HTR-8/SVneo (cell line): ENCODE results near the gene LRRC23.
"Not testable (repeated sequence)": the region's sequence is repeated elsewhere in the genome, so short reads cannot be mapped to it uniquely, and the experiment has no call there.

Experiments used
- DNase-seq: peaks from one replicate; pipeline ENCODE4 v3.0.0; 2011; ENCODE audit warnings: low spot score, mixed read lengths; ENCODE audit not compliant: insufficient read length
- FAIRE-seq: peaks from 2 replicates; lab custom pipeline; 2011; peaks lifted over from hg19 to GRCh38; lab: Jason Lieb, UNC

LRRC23 gene

DNA sequence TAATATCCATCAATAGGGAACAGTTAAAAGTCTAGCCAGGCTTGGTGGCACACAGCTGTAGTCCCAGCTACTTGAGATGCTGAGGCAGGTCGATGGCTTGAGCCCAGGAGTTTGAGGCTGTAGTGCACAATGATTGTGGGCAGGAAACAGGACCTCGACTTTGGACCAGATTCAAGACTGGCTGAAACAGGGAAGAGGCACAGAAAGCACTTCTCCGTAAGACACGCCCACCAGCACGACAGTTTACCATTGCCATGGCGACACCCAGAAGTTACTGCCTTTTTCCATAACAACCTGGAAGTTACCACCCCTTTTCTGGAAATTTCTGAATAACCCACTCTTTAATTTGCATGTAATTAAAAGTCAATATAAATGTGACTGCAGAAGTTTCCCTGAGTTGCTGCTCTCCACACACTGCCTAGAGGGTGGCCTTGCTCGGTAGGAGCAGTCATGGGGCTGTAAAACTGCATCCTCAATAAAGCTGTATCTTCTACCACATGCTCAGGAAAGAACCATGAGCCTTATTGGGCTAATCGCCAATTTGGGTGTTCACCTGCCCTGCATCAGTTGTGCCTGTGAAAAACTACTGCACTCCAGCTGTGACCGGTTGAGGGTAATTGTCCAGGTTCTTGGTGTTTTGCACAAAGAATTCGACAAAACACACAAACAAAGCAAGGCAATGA lies 4.6 kb upstream of the LRRC23 start:
- no peak for FAIRE-seq
- DNase-seq, result no peak

DNA sequence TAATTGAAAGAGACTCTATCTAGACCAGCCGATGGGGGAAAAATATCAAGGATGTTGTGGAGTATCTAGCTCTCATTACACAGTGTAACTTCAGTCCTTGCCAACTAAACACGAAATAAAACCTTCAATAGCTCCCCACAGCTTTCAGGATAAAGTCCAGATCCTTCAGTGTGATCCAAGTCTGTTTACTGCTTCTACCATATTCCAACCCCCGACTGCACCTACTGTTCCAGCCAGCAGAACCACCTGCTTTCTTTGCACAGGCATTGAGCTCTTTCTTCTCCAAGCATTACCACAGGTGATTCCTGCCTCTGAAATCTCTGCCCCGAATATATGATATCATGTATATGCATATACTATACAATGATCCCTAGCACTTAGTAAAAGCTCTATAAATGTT lies 2.2 kb upstream of the LRRC23 start:
- FAIRE-seq (no peak), DNase-seq (no peak)

DNA sequence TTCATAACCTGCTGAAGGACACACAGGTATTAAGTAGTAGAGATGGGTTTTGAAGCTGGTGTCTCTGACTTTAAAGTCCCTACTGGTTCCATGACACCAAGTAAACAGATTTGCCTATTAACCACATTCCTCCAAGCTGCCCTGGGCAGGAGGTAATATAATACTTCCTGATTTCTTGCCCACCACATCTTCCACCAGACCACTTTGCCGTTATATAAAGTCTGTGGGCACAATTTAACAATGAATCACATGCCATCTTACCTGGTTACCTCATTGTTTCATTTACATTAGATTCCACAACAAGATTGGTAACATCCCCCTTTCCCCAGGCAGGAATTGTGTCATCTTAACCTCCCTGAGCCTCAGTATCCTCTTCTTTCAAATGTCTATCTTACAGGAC lies 900 bp upstream of the LRRC23 start:
- DNase-seq, result no peak
- FAIRE-seq, result peak; percentile 74

DNA sequence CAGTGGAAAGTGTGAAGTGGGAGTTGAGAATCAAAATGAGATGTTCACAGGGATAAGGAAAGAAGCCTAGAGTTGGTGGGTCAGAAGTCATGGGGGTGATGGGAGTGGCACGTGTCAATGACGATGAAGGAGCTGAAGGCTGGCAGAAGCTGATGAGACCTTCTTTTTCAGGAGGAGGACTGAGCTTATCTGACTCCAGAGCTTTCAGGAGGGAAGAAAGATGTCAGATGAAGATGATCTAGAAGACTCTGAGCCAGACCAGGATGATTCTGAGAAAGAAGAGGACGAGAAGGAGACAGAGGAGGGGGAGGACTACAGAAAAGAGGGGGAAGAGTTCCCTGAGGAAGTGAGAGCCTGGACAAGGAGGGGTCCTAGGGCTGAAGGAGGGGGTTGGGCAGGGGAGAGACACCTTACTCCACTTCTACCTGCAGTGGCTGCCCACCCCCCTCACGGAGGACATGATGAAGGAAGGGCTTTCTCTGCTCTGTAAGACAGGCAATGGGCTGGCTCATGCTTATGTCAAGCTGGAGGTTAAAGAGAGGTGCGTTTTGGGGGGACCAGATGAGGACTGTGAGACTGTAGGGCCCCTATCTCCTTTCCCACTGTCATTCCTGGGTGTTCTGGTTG lies 905 bp downstream of the LRRC23 start:
- no peak for DNase-seq
- FAIRE-seq, result peak; percentile 73

DNA sequence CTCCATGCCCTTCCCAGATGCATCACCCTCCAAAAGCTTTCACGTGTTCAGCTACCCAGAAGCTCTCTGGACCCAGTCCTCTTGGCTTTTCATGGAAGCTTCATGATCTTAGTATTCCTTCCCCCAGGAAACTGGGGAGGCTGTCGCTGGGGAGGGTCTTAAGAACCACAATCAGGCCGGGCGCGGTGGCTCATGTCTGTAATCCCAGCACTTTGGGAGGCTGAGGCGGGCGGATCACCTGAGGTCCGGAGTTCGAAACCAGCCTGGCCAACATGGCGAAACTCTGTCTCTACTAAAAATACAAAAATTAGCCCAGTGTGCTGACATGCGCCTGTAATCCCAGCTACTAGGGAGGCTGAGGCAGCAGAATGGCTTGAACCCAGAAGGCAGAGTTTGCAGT lies 3.5 kb downstream of the LRRC23 start:
- not testable (repeated sequence) for DNase-seq, FAIRE-seq

DNA sequence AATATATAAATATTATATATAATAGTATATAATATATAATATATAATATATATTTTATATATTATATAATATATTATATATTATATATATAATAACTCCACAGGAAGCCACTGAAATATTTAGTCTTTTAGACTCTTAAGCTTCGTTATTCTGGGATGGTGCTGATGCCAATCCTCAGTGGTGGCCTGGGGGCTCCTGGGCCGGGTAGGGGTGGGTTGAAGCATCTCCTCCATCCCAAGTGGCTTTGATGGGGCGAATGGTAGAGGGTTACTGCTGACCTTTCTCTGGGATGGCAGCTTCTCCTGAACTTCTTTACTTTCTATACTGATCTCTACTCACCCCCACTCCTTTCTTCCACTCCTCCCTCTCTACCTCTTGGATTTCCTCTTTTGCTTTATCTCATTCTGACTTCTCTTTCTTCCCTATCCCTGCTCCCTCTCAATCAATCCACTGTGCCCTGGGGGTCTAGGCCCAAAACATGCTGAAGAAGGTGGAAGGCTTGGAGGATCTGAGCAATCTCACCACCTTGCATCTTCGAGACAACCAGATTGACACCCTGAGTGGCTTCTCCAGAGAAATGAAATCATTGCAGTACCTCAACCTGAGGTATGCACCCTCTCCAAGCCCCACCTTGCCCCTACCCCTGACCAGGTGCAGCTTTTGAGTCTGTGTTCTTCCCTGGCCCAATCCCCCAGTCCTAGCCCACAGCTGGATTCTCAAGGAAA lies 5.0 kb downstream of the LRRC23 start:
- FAIRE-seq (no peak), DNase-seq (no peak)

DNA sequence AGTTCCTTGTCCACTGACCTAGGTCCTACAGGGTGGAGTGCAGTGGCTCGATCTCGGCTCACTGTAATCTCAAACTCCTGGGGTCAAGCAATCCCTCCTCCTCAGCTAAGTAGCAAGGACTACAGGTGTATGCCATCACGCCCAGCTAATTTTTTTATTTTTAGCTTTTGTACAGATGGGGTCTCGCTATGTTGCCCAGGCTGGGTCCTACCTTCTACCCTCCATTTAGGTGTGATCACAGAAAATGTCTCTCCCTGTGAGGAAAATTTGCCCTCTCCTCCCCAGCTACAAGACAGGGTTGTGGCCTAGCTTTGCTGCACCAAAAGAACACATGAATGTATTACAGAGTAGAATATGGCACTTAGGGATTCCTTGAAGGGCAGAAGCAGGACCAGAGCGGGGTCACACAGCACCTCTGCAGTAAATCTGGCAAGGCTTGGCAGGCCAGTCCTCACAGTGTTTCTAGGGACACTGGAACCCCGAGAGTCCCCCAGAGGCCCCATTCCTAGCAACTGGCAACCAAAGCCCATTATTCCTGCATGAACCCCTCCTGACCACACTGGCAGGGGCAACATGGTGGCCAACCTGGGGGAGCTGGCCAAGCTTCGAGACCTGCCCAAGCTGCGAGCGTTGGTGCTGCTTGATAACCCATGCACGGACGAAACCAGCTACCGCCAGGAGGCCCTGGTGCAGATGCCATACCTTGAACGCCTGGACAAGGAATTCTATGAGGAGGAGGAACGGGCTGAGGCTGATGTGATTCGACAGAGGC lies 7.7 kb downstream of the LRRC23 start:
- FAIRE-seq, result no peak
- DNase-seq, result no peak

DNA sequence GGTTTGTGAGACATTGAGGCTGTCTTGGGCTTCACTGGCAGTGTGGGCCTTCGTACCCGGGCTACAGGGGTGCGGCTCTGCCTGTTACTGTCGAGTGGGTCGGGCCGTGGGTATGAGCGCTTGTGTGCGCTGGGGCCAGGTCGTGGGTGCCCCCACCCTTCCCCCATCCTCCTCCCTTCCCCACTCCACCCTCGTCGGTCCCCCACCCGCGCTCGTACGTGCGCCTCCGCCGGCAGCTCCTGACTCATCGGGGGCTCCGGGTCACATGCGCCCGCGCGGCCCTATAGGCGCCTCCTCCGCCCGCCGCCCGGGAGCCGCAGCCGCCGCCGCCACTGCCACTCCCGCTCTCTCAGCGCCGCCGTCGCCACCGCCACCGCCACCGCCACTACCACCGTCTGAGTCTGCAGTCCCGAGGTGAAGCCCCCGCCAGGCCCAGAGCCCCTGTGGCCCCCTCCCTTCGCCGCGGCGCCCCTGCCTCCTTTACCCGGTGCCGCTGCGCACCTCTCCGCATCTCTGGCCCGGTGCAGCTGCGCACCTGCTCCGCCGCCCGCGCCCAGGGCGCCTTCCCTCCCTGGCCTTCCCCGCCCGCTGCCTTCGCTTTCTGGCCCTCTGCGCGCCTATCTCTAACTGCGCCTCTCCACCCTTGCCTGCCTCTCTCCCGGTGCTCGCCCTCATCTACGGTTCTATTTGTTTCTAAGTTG lies 9.8 kb downstream of the LRRC23 start, which contains the start of gene ENO2:
TSS of gene ENO2 (plus strand) at position 335 of the 701 bp plus-strand sequence. CDS start 1,253 bp downstream, outside the sequence.
- DNase-seq, result peak; percentile 83
- FAIRE-seq, result peak; percentile 89

DNA sequence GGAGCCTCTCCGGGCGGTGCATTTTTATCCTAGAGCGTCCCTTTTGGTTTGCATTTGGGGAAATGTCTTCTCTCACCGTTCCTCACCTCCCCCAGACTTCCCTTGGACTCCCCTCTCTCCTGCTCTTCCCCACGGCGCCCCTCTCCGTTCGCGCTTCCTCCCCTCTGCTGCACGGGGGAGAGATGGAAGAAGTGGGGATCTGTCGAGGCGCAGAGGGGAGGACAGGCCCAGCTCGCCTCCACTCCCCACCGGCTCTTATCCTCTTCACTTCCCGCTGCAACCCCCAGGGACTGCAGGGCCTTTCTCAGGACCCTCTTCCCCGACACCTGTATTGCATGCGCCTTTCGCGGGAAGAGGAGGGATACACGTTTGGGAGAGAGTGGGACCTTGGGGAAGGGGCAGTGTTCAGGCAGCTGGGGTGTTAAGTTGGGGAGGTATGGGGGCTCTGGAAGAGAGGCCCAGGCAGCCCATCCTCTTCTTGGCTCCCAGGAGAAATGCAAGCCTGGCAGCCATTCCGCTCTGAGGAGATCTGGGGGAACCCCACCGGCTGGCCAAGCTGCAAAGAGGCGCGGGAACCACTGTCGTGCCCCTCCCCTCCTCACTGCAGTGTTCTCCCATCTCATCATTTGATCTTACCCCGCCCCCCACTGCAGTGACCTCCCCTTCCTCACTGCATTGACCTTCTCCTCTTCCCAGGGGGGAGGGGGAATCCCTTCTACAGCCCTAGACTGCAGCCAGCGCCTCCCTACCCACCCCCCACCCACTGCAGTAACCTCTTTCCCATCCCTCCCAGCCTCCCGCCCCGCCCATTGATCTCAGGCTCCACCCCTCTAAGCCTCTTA lies 10.5 kb downstream of the LRRC23 start:
- FAIRE-seq (peak; percentile 59), DNase-seq (no peak)

DNA sequence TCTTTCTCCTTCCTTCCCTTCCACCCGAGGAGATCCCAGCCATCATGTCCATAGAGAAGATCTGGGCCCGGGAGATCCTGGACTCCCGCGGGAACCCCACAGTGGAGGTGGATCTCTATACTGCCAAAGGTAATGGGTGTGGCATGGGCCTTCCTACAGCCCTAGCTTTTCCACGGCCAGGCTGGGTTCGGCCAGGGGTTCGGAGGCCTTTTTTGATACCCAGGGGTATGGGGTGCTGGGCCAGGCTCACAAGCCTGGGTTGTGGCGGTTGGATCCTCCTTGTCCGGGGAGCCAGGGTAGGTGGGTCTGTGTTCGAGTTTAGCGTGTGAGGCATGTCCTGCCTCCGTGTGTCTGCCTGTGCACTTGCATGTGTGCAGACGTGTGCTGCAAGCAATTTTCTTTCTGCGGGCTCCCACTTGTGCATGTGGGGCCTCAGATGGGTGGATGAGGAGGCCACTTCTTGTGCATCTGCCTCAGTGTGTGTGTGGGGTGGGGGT lies 11.2 kb downstream of the LRRC23 start:
- DNase-seq, result no peak
- FAIRE-seq, result no peak

DNA sequence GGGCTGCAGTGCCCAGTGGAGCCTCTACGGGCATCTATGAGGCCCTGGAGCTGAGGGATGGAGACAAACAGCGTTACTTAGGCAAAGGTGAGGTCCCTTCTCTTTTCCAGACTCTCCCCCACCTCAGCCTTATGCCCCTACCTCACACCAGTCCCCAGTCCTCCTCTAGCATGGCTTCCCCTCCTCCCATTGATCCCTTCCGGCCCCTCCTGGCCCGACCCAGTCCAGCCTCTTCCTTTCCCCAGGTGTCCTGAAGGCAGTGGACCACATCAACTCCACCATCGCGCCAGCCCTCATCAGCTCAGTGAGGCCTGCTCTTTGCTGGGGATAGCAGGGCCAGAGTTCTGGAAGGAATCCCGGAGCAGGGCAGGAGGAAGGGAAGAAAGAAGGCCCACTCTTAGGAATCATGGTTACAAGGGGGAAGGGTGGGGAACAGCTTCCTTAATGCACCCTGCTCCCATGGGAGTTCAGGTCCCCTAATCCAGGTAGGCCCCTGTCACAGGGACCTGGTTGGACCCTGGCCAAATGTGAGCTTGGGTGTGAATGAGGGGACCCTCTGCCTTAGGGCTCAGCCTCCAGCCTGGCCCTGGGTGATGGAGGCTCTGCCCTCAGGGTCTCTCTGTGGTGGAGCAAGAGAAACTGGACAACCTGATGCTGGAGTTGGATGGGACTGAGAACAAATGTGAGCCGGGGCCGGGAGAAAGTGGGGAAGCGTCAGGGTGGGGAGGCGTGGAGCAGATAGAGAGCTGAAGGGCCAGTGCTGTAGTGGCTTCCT lies 12.0 kb downstream of the LRRC23 start:
- FAIRE-seq, result no peak
- DNase-seq, result no peak

DNA sequence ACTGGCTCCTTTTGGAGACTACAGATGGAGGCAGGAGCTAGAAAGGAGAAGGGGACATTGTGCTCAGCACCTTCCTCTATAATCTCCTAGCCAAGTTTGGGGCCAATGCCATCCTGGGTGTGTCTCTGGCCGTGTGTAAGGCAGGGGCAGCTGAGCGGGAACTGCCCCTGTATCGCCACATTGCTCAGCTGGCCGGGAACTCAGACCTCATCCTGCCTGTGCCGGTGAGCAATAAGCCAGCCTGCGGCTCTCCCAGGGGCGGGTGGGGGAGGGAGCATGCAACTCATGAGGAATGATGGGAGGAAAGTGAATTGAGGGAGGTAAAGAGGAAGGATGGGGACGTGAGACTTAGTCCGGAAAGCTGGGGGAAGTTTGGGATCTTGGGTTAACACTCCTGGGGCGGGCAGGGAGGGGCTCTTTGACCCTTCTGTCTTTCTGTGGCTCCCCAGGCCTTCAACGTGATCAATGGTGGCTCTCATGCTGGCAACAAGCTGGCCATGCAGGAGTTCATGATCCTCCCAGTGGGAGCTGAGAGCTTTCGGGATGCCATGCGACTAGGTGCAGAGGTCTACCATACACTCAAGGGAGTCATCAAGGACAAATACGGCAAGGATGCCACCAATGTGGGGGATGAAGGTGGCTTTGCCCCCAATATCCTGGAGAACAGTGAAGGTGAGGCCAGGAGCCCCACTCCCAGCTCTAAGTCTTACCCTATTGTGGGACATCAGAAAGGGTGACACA lies 13.0 kb downstream of the LRRC23 start:
- FAIRE-seq (no peak), DNase-seq (no peak)

DNA sequence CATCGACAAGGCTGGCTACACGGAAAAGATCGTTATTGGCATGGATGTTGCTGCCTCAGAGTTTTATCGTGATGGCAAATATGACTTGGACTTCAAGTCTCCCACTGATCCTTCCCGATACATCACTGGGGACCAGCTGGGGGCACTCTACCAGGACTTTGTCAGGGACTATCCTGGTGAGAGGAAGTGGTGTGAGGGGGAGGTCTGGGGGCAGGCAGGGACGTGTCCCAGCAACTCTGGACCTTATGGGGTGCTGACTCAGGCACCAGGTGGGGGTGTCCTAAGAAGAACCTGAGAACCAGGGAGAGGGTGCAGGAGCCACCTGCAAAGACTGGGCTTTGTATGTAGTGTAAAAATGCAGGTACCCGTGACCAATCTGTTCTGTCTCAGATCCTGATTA lies 15.0 kb downstream of the LRRC23 start:
- no peak for FAIRE-seq
- no peak for DNase-seq

DNA sequence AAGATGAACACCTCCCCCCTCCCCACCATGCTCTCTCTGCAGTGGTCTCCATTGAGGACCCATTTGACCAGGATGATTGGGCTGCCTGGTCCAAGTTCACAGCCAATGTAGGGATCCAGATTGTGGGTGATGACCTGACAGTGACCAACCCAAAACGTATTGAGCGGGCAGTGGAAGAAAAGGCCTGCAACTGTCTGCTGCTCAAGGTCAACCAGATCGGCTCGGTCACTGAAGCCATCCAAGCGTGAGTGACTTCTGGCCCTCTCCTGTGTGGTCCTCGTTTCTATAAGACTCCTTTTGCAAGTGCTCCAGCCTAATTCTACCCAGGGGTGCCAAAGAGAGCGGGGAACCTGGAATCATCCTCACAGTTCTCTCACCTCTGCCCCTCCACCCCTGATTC lies 16.9 kb downstream of the LRRC23 start:
- no peak for FAIRE-seq

DNA sequence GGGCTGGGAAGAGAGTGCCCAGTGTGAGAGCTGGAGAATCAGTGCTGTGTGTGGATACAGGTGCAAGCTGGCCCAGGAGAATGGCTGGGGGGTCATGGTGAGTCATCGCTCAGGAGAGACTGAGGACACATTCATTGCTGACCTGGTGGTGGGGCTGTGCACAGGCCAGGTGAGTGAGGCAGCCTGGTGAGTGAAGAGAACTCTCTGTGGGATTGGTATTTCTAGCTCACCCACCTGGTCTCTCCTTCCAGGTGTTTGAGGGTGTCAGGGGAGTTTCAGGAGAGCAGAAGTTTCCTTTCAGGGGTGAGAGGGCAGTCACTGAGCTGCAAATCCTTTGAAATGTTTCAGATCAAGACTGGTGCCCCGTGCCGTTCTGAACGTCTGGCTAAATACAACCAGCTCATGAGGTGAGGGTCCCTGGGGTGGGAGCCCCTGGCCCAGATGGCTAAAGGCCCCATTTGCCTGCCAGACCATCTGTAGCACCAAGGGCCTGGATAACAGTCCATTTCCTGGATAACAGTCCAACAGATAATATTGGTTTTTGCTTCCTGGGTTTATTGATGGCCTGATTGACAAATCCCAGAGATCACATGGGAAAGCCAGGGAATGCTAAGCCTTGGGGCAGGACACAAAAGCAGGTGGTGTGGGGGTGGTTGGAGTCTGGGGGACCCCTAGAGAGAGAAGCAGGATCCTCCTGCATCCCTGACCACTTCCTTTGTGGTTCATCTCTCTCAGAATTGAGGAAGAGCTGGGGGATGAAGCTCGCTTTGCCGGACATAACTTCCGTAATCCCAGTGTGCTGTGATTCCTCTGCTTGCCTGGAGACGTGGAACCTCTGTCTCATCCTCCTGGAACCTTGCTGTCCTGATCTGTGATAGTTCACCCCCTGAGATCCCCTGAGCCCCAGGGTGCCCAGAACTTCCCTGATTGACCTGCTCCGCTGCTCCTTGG lies 17.6 kb downstream of the LRRC23 start:
- no peak for DNase-seq

More for the DNA sequence above, 16.9 kb downstream of the LRRC23 start:
- DNase-seq, result no peak

DNA sequence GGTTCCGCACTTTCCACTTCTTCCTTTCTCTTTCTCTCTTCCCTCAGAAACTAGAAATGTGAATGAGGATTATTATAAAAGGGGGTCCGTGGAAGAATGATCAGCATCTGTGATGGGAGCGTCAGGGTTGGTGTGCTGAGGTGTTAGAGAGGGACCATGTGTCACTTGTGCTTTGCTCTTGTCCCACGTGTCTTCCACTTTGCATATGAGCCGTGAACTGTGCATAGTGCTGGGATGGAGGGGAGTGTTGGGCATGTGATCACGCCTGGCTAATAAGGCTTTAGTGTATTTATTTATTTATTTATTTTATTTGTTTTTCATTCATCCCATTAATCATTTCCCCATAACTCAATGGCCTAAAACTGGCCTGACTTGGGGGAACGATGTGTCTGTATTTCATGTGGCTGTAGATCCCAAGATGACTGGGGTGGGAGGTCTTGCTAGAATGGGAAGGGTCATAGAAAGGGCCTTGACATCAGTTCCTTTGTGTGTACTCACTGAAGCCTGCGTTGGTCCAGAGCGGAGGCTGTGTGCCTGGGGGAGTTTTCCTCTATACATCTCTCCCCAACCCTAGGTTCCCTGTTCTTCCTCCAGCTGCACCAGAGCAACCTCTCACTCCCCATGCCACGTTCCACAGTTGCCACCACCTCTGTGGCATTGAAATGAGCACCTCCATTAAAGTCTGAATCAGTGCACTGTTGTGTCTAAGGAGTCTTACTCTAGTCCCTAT lies 18.5 kb downstream of the LRRC23 start:
- no peak for DNase-seq
- no peak for FAIRE-seq

More for the DNA sequence above, 17.6 kb downstream of the LRRC23 start:
- peak; percentile 52 for FAIRE-seq
